CMK (cell line): ENCODE results near the gene ZNFX1.
A peak's percentile ranks its signal among the peaks of the same experiment; 100 is the strongest.
"Not testable (repeated sequence)": the region's sequence is repeated elsewhere in the genome, so short reads cannot be mapped to it uniquely, and the experiment has no call there.

Experiments
- DNase-seq: peaks from one replicate; pipeline ENCODE4 v3.0.0-alpha.2; 2010; ENCODE audit warnings: low read depth

ZNFX1 gene

GRCh38 chr20:49248301-49248700 lies 29.6 kb downstream of the ZNFX1 start:
- DNase-seq = no peak

- no peak for DNase-seq
These were observed 30.1 kb downstream of the ZNFX1 start for GRCh38 chr20:49247792-49248191.

GRCh38 chr20:49247169-49247723 lies 30.6 kb downstream of the ZNFX1 start:
- no peak for DNase-seq

- DNase-seq = no peak
These were observed 31.7 kb downstream of the ZNFX1 start for GRCh38 chr20:49245921-49246740.

- no peak for DNase-seq
These were observed 40.3 kb downstream of the ZNFX1 start for GRCh38 chr20:49237531-49237930.

GRCh38 chr20:49236301-49236700 lies 41.6 kb downstream of the ZNFX1 start:
- no peak for DNase-seq

- DNase-seq = no peak
These were observed 43.0 kb downstream of the ZNFX1 start for GRCh38 chr20:49234831-49235230.

- no peak for DNase-seq
These were observed 44.6 kb downstream of the ZNFX1 start for GRCh38 chr20:49233226-49233625.

GRCh38 chr20:49231471-49231870 lies 46.4 kb downstream of the ZNFX1 start:
- DNase-seq = no peak

- peak; percentile 76 for DNase-seq
These were observed 47.2 kb downstream of the ZNFX1 start for GRCh38 chr20:49230561-49231133.

GRCh38 chr20:49230021-49230420 lies 47.8 kb downstream of the ZNFX1 start:
- no peak for DNase-seq

GRCh38 chr20:49229381-49229780 lies 48.5 kb downstream of the ZNFX1 start:
- no peak for DNase-seq

GRCh38 chr20:49228676-49229075 lies 49.2 kb downstream of the ZNFX1 start:
- DNase-seq = no peak

GRCh38 chr20:49225896-49226295 lies 52.0 kb downstream of the ZNFX1 start:
- DNase-seq = no peak

GRCh38 chr20:49219924-49220831 lies 57.7 kb downstream of the ZNFX1 start:
- no peak for DNase-seq

- peak; percentile 98 for DNase-seq
These were observed 58.5 kb downstream of the ZNFX1 start, which contains the start of gene DDX27 for GRCh38 chr20:49219091-49219923. DDX27 (plus strand) TSS chr20:49219416; CDS start chr20:49219449, 33 bp downstream.

- DNase-seq = not testable (repeated sequence)
These were observed 59.1 kb downstream of the ZNFX1 start for GRCh38 chr20:49218739-49219090.

GRCh38 chr20:49216991-49217578 lies 60.8 kb downstream of the ZNFX1 start:
- DNase-seq = peak; percentile 82

- no peak for DNase-seq
These were observed 62.6 kb downstream of the ZNFX1 start for GRCh38 chr20:49215232-49215631.

GRCh38 chr20:49214571-49214970 lies 63.3 kb downstream of the ZNFX1 start:
- DNase-seq = no peak

GRCh38 chr20:49210757-49211110 lies 67.1 kb downstream of the ZNFX1 start:
- DNase-seq = no peak
